HL-60/S4 treated with phorbol 12-myristate 13-acetate at 8.2 ng/mL for 4 days and 3 days (cell line): ENCODE measurements around the gene SMAD9.

ENCODE experiments used
- in situ Hi-C: fragments of 300-500 bp; cut with MboI; formaldehyde crosslinking; loops from 2 replicates; pipeline ENCODE4 v1.15.0; 2022; ENCODE audit warnings: low sequenced_read_pairs

The SMAD9 gene

GRCh38 chr13:36819739-36820090 lies 100.3 kb downstream of the SMAD9 start:
- in situ Hi-C loops = no loop called here

- in situ Hi-C loops = no loop called here
Observed at GRCh38 chr13:36818804-36819738, 101.0 kb downstream of the SMAD9 start, which contains the start of gene RFXAP. Gene RFXAP, plus strand, starts transcription at chr13:36819222. Its CDS starts 136 bp downstream, at chr13:36819358.

- in situ Hi-C loops = no loop called here
Observed at GRCh38 chr13:36817996-36818803, 101.8 kb downstream of the SMAD9 start.

- in situ Hi-C loops = no loop called here
Observed at GRCh38 chr13:36815062-36815461, 105.0 kb downstream of the SMAD9 start.

GRCh38 chr13:36814465-36814864 lies 105.6 kb downstream of the SMAD9 start:
- in situ Hi-C loops = no loop called here

GRCh38 chr13:36813225-36813624 lies 106.8 kb downstream of the SMAD9 start:
- in situ Hi-C loops = no loop called here

GRCh38 chr13:36807616-36808015 lies 112.4 kb downstream of the SMAD9 start:
- in situ Hi-C loops = no loop called here

GRCh38 chr13:36806102-36806501 lies 113.9 kb downstream of the SMAD9 start:
- in situ Hi-C loops = no loop called here

GRCh38 chr13:36804588-36804987 lies 115.5 kb downstream of the SMAD9 start:
- in situ Hi-C loops = no loop called here

- in situ Hi-C loops = no loop called here
Observed at GRCh38 chr13:36801035-36801434, 119.0 kb downstream of the SMAD9 start.

GRCh38 chr13:36796052-36796451 lies 124.0 kb downstream of the SMAD9 start:
- in situ Hi-C loops = no loop called here

- in situ Hi-C loops = no loop called here
Observed at GRCh38 chr13:36795463-36795862, 124.6 kb downstream of the SMAD9 start.
